Natural killer cell (primary cell): ENCODE results near the gene ELFN2. TPM values are rescaled to one million over a fixed set of nuclear protein-coding genes. Genes with fewer than 3 reads are reported as not detected.

Experiments used
- ATAC-seq, 3 donors: fragments of 150-1000 bp in 2 of 3; fragments of 200-7000 bp in 1 of 3; cut with Tn5 transposase; 1 replicate in 1 of 3; 2 replicates in 2 of 3; pipeline ENCODE4 v1.10.0; 2021; ENCODE audit warnings: mild to moderate bottlenecking in 2 of 3, moderate library complexity in 2 of 3
- DNase-seq, 2 donors: peaks; one replicate each; pipeline versions ENCODE4 v3.0.0 to v3.0.0-alpha.2; 2013 to 2021; ENCODE audit warnings: mixed read lengths in 1 of 2
- H3K27ac ChIP-seq: one replicate; pipeline ENCODE4 v1.5.1; 2013; ENCODE audit warnings: mild to moderate bottlenecking, low read length
- H3K27me3 ChIP-seq: one replicate; pipeline ENCODE4 v1.6.1; 2013; ENCODE audit warnings: low read length; ENCODE audit not compliant: control insufficient read depth, insufficient read depth
- H3K36me3 ChIP-seq: one replicate; pipeline ENCODE4 v1.6.1; 2013; ENCODE audit warnings: low read length; ENCODE audit not compliant: control insufficient read depth, insufficient read depth
- H3K4me1 ChIP-seq: one replicate; pipeline ENCODE4 v1.6.1; 2013; ENCODE audit warnings: low read length; ENCODE audit not compliant: control insufficient read depth, insufficient read depth
- H3K4me3 ChIP-seq: one replicate; pipeline ENCODE4 v1.5.1; 2013; ENCODE audit warnings: low read length
- H3K9me3 ChIP-seq: one replicate; pipeline ENCODE4 v1.6.1; 2013; ENCODE audit warnings: low read length; ENCODE audit not compliant: control insufficient read depth, insufficient read depth
- H3K27ac Mint-ChIP-seq, 2 donors: one replicate each; pipeline ENCODE4 v1.8.0; 2022; ENCODE audit warnings: mild to moderate bottlenecking in 2 of 2, mixed read lengths in 2 of 2, moderate library complexity in 1 of 2
- H3K27me3 Mint-ChIP-seq, 2 donors: one replicate each; pipeline ENCODE4 v1.8.0; 2022; ENCODE audit warnings: low read depth in 2 of 2, mixed read lengths in 2 of 2
- H3K36me3 Mint-ChIP-seq: one replicate; pipeline ENCODE4 v1.8.0; 2022; ENCODE audit warnings: mixed read lengths
- H3K4me1 Mint-ChIP-seq, 2 donors: one replicate each; pipeline ENCODE4 v1.8.0; 2022; ENCODE audit warnings: mixed read lengths in 2 of 2
- H3K4me3 Mint-ChIP-seq: one replicate; pipeline ENCODE4 v1.8.0; 2022; ENCODE audit warnings: mild to moderate bottlenecking, moderate library complexity, mixed read lengths
- H3K9me3 Mint-ChIP-seq, 2 donors: one replicate each; pipeline ENCODE4 v1.8.0; 2022; ENCODE audit warnings: mixed read lengths in 2 of 2
- CTCF ChIP-seq: fragments of 200-600 bp; IDR thresholded peaks from one replicate; pipeline ENCODE4 v1.8.0; 2022; ENCODE audit warnings: antibody characterized with exemption
- WGBS: methylation state at CpG from one replicate; pipeline ENCODE4 v1.1.7; 2013; ENCODE audit warnings: missing lambda C conversion rate; ENCODE audit not compliant: insufficient coverage; 5-methylcytosine and 5-hydroxymethylcytosine counted together
- intact Hi-C: fragments of 100-400 bp; cut with micrococcal nuclease; formaldehyde crosslinking; loops from one replicate; pipeline ENCODE4 v1.14.2; 2022
- total RNA-seq, 4 donors: library from RNA; stranded (reverse); fragments of 120-200 nt in 1 of 4; gene quantifications; one replicate each; pipeline versions ENCODE4 v1.2.3 to v1.2.4, GENCODE V29; 2013 to 2022

The ELFN2 gene
- total RNA-seq, 3 donors from 2014 or later (not counting 1 experiment from before 2014, with no cell fraction given): 0.33 to 0.49 (median 0.36) TPM

- Histone ChIP-seq H3K36me3 (no peaks in the 10 kb centered on the region), H3K27ac (no peak overlapping the region), H3K27me3 (no peaks in the 10 kb centered on the region), H3K4me3 (no peak overlapping the region), H3K4me1 (no peaks in the 10 kb centered on the region), H3K9me3 (no peaks in the 10 kb centered on the region)
- Mint-ChIP-seq H3K4me1 (peaks cover 0 to 6% of the 10 kb centered on the region in 2 donors), H3K36me3 (no peaks in the 10 kb centered on the region), H3K9me3 (no peaks in the 10 kb centered on the region), H3K4me3 (no peak overlapping the region), H3K27ac (no peak overlapping the region), H3K27me3 (no peaks in the 10 kb centered on the region)
- intact Hi-C loops: no loop called here
- DNase-seq: no peak
- TF ChIP-seq CTCF: no peak
- ATAC-seq: no peak
- WGBS: 86% methylated on average over 16 of the region's 16 CpGs
Observed at GRCh38 chr22:37353839-37354238, 73.4 kb downstream of the ELFN2 start.

- no peak for ATAC-seq
- WGBS: 78% methylated on average over 7 of the region's 7 CpGs
Observed at GRCh38 chr22:37352481-37352880, 74.8 kb downstream of the ELFN2 start.

GRCh38 chr22:37351232-37351631 is 76.0 kb downstream of the ELFN2 start:
- H3K27ac ChIP-seq: no peak overlapping the region
- ATAC-seq (no peak), DNase-seq (no peak)
- intact Hi-C loops: no loop called here
- peaks cover 0 to 6% of the 10 kb centered on the region in 2 donors for H3K4me1 Mint-ChIP-seq
- no peak for TF ChIP-seq CTCF
- H3K4me3 Mint-ChIP-seq: no peak overlapping the region
- H3K4me1 ChIP-seq: no peaks in the 10 kb centered on the region
- H3K27me3 Mint-ChIP-seq: no peaks in the 10 kb centered on the region
- H3K4me3 ChIP-seq: no peak overlapping the region
- H3K36me3 Mint-ChIP-seq: no peaks in the 10 kb centered on the region
- no peaks in the 10 kb centered on the region for H3K9me3 Mint-ChIP-seq
- H3K27me3 ChIP-seq: no peaks in the 10 kb centered on the region
- no peak overlapping the region for H3K27ac Mint-ChIP-seq
- no peaks in the 10 kb centered on the region for H3K36me3 ChIP-seq
- H3K9me3 ChIP-seq: no peaks in the 10 kb centered on the region
- WGBS: 72% methylated on average over 3 of the region's 3 CpGs

More at GRCh38 chr22:37352481-37352880, 74.8 kb downstream of the ELFN2 start:
- intact Hi-C loops: no loop called here
- H3K27ac Mint-ChIP-seq: no peak overlapping the region
- no peaks in the 10 kb centered on the region for H3K36me3 Mint-ChIP-seq
- Histone ChIP-seq H3K27me3 (no peaks in the 10 kb centered on the region), H3K4me3 (no peak overlapping the region), H3K4me1 (no peaks in the 10 kb centered on the region), H3K9me3 (no peaks in the 10 kb centered on the region), H3K27ac (no peak overlapping the region), H3K36me3 (no peaks in the 10 kb centered on the region)
- no peak overlapping the region for H3K4me3 Mint-ChIP-seq
- TF ChIP-seq CTCF: no peak
- no peaks in the 10 kb centered on the region for H3K27me3 Mint-ChIP-seq
- H3K4me1 Mint-ChIP-seq: peaks cover 0 to 6% of the 10 kb centered on the region in 2 donors
- no peaks in the 10 kb centered on the region for H3K9me3 Mint-ChIP-seq
- DNase-seq: no peak
